ENCODE results near the gene THBS2.
A peak's percentile ranks its signal among the peaks of the same experiment; 100 is the strongest.
"Not testable (repeated sequence)": the region's sequence is repeated elsewhere in the genome, so short reads cannot be mapped to it uniquely, and the experiment has no call there.

Gene THBS2

DNA sequence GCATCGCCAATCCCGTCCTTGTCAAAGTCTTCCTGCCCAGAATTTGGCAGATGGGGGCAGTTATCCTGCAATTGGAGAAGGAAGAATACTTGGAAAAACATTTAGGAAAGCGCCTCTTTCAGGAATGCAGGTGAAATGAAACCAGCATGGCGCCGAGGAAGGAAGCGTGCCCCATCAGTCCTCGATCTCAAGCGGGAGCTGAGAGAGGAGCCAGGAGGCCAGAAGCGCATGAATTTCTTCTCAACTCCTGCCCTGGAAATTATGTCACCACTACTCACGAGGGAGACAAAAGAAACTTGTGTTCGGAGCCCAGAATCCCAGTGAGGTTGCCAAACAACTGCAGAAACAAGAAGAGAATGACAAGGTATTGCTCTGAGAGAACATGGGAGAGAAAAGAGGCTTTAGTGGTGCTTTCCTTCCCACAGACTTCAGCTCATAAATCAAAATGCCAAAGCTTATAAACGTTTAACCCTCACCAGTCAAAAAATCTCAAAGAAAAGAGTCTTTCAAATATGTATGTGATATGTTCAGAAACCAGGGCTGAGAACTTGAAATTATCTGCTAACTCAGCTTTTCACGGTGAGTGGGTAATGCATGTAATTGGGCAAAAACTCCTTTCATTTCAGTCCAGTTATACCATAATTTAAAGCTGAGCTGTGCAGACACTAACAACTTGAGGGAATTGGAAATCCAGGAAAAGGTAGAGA lies 23.9 kb downstream of the THBS2 start:
- DNase-seq, result no peak

DNA sequence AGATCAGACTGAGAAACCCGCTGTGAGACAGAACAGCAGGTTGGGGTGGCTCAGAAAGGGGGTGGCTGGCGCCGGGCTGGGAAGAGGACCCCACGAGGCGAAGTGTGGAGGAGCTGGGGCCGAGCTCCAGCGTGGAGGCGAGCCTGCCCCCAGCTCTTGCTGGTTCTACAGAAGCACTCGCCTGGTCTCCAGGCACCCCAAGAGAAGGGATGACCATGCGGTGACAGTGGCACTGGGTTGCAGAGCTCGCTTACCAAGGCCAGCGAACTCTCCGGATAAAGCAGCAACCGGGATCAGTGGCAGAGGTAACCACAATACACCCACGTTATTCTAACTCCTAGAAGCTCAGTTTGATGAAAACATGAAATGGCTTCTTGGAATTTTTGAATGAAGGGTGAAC lies 26.5 kb downstream of the THBS2 start:
- no peak for DNase-seq

DNA sequence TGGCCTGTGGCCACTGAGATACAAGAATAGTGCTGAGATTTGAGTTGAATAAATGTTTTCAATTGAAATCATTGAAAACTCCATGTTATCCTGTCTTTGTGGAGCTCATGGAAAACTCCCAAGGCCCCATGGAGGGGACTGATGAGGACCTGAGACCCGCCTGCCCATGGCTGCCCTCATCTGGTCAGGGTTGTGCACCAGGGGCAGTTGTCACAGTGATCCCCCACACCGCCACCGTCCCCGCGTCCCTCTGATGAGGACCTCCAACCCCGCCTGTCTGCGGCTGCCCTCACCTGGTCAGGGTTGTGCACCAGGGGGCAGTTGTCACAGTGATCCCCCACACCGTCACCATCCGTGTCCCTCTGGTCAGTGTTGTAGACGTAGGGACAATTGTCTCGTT lies 27.8 kb downstream of the THBS2 start:
- DNase-seq, result no peak

DNA sequence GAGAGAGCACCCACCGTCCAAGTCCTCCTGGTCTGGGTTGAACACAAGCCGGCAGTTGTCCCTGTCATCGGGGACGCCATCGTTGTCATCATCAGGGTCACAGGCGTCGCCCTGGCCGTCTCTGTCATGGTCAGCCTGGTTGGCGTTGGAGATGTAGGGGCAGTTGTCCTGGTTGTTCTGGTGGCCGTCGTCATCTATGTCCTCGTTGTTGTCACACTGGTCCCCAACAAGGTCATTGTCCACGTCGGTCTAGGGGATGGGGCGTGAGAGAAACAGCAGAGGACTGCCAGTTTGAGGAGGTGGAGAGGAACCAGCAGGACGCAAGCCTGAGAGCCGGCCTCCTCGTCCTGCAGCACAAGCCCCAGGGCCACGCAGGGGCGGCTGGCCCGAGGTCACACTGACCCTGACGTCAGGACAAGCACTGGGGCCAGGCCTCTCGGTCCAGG lies 28.5 kb downstream of the THBS2 start:
- no peak for DNase-seq

DNA sequence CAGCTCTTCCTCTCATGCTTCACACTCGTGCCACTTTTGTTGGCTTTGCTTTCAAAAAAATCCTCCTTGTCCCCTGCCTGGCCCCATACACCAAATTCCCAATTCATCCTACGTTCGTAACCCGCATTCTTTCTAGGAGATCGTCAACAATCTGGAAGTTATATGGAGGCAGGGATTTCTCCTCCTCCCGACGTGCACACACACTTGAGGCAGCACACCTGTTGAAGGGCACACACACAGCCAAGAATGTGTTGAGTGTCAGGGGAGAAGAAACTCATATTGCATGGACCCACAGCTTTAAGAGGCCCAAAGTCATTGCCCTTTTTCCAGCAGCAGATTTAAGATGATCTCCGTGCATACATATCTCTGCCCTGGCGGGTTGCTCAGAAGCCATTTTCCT lies 28.9 kb downstream of the THBS2 start:
- DNase-seq, result no peak

DNA sequence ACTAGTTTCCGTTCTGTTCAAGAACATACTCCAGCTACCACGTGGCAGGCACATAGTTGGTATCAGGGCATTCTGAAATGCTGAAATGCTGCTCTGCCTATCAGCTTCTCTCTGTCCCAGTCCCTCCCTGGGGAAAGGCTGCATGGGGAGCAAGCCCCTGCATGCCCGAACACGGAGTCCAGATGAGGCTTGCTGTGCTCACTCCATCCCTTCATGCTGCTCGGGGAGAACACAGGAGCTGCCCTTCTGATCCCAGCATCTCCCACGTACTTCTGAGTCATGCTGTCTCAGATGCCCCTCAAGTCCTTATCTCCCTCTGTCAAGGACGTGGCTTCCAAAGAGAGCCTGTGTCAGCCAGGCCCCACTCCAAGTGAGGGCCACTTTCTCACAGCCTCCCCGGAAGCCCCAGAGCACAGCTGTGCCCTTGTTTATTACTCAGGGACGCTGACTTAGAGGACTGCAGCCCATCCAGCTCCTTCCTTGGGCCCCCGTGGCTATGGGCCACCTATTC lies 29.4 kb downstream of the THBS2 start:
- no peak for DNase-seq

DNA sequence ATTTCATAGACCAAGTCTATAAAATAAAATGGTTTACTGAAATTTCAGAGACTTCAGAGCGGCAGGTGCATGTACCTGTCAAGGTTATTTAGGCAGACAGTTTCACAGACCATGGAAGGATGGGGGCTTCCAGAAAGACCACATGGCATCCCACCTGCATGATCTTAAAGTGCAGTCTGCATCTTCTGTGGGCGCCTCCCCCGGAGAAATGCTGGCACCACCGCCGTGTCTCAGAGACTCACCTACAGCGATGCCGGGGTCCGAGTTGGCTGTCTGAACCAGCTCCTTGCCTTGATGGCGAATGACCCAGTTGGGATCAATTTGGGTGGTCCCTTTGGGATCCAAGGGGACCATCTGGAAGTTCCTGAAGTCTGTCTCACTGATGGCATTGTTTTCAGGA lies 30.6 kb downstream of the THBS2 start:
- no peak for DNase-seq

DNA sequence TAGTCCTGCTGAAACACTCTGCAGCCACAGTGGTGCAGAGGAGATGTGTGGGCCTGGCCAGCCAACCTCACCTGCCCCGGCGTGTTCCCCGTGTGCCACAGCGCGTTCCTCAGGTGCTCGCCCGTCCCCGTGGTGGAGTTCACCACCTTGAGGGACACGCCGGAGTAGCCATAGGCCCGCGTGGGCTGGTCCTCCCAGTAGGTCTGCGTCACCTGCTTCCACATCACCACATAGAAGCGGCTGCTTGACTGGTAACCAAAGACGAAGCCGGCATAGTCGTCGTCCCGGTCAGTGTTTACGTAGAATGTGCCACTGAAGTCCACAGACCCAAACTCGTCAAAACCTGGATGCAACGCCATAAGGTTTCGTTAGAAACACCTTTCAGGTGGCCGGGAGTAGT lies 31.5 kb downstream of the THBS2 start:
- no peak for DNase-seq

DNA sequence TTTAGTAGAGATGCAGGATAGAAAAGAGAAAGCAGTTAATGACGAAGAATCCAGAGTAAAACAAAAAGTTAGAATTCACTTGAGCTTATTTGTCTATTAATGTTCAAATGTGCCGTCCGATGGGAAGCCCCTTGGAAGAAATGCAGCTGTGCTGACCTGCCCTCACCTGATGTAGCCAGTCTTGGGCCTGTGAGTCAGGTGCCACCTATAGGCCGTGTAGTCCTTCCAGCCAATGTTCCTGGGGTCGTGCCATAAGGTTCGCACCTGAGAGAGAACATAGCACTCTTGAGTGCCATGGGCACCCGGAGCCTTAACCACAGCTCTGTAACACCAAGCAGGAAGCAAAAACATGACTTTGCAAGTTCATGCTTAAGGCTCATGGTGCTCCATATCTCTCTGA lies 32.4 kb downstream of the THBS2 start:
- no peak for DNase-seq

DNA sequence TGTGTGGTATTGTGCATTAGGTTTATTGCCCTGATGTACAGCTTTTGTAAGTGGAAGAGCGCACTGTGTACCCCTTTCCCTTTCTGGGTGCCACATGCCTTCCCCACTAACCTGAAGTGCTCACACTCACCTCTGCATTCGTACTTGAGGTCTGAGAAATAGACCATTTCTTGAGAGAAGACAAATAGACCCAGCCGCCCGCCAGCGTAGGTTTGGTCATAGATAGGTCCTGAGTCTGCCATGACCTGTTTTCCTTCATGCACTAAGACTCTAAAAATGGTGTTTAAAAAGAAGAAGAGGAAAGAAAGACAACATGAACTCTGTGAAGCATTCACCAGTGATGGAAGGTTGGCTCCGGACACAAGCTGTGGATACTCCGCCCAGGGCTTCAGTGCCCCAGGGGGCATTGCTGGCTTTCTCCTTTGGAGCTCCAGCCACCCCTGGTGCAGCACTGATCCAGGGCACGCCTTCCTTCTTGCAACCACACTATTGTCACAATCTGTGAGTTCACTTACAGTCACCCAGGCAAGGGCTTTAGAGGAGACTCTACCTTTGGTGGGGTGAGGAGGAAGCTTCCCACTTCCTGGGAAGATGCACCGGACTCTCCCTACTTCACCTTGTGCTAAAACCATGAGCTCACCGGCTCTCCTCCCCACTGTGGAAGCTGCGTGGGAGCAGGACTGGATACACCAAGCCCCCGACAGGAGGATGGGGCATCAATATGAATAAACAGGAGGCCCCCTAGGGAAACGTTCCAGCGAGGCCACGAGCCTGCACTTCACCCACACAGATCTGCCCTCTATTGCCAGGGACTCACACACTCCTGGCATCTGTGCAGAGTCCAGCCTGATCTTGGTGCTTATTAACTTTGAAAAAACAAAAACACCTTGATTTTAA lies 33.3 kb downstream of the THBS2 start:
- no peak for DNase-seq

DNA sequence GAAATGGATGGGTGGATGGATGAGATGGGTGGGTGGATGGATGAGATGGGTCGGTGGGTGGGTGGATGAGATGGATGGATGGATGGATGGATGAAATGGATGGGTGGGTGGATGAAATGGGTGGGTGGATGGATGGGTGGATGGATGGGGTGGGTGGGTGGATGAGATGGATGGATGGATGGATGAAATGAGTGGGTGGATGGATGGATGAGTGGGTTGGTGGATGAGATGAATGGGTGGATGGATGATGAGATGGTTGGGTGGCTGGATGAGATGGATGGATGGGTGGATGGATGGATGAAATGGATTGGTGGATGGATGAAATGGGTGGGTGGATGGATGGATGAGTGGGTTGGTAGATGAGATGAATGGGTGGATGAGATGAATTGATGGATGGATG lies 35.7 kb downstream of the THBS2 start:
- DNase-seq, result no peak

DNA sequence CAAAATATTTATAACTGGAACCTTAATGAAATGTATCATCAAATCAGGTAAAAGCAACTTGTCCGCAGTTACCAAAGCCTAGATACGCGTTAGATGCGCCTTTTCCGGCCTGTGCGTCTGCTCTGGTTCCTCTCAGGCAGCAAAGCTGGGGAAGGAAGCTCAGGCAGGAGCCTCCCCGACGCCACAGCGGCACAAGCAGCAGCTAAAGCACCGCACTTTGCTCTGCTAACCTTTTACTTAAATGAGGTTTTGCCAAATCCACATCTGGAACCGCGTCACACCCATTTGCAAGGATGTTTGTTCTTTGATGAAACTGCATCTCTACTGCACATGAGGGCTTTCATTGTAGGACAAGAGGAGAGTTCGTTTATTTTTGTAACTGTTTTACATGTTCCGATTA lies 36.8 kb downstream of the THBS2 start:
- no peak for DNase-seq

DNA sequence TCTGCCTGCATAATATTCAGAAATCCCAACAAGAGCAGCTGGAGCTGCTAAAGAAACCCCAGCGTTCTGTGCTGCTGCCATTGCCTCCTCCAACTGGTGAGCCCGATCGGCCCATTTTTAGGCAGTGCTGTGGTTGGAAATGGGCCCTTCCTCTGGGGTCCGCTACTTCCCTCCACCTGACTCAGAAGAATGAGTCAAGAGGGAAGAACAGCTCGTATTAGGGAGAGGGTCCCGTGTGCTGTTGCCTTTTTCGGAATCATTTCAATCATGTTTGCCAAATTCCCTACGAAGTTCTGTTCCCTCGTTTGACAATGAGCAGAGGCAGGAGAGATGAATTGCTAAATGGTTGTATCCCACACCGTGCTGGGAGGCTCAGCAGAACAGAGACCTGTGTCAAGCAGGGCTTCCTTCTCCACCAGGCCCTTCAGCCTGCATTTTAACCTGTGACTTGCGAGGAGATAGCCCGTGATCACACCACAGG lies 38.4 kb downstream of the THBS2 start:
- no peak for DNase-seq

DNA sequence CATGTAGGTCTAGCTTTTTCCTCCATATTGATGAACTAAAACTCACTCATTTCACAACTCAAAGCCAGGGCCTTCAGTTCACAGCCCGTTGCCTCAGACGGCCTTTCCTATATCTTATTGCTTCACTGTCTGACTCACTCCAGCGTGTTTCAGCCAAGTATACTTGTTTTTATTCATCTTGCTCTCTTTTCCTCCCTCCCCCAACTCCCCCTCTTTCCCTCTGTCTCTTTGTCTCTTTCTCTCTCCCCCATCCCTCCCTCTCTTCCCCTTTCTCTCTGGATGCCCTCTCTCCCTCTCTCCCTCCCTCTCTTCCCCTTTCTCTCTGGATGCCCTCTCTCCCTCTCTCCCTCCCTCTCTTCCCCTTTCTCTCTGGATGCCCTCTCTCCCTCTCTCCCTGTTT lies 38.9 kb downstream of the THBS2 start:
- not testable (repeated sequence) for DNase-seq

DNA sequence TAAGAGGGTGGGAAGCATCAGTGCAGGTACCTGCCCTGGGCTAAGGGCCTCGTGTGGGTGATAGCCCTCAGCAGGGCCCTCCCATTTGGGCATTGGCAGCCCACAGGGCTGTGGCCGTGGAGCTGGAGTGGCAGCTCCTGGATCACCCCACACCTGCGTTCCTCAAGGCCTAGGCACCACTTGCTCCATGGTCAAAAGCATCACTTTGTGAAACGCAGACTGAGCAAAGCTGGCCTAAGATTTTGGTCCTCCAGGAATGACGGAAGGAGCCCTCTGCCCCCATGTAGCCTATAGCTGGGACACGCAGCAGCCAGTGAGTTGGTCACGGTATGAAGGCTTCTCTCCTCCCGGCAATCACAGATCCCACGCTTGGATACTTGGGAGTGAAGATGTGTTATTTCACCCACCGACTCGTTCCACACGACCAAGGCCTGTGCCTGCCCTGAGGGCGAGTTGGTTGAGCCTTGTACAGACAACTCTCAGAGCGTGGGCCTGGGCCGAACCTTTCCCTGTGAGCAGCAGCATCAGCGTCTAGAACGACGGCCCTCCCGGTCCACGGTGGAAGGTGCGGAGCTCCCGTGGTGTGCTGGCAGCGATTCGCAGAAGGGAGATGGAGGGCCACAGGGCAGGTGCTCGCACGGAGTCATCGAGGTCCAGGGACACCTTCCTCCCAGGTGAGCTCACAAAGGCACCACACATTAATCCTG lies 39.7 kb downstream of the THBS2 start:
- DNase-seq, result no peak

DNA sequence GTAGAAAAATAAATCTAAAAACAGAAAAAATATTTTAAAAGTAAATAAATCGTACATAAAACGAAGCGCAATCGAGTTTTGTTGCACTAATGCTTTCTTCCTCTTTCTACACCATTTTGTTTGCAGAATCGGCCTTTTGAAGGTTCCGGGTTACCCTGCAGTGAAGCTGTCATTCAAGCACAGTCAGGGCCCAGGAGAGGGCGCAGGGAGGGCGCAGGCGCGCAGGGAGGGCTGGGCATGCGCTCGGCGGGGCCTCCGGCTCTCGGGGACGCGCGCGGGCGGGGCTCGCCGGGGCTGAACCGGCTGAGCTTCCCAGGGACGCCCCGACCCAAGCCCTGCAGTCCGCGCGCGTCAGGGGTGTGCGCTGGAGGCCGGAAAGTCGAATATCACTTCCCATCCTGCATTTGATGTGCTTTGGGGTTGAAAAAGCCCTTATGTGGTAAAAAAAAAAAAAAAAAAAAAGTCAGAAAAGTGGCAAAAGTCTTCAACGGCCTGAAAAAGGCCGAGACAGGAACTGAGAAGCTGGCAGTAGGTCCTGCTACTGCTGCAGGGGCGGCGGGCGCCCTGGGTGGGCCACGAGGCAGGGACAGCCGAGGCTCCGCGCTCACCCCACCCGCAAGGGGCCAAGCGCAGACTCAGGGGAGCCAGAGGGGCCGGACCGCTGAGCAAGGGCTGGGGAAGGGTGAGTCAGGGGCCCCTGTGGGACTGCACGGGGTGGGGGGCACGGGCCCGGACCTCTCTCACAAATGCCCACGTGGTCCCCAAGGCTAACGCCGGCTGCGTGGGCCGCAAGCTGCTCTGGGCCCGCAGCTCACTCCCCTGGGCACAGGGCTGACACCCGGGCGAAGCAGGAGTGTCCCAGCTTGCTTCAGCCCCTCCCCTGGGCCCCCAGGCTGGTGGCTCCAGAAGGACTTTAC lies 40.5 kb downstream of the THBS2 start:
- peak; percentile 55 to 85 for DNase-seq

DNA sequence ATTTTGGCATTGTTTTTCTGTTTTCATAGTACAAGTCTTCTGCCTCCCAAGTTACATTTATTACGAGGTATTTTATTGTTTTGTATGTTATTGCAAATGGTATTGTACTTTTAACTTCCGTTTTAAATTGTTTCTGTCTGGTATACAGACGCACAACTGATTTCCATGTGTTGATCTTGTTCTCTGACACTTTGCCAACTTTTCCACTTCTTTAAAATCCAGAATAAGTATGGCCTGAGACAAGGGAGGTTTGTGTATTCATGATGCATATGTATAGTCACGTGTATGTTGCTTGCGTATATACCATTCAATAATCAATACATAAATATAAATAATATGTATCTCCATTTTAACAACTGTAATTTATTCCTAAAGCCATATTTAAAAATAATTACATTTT lies 41.2 kb downstream of the THBS2 start:
- DNase-seq, result peak in 1 of 2 donors; percentile 22

DNA sequence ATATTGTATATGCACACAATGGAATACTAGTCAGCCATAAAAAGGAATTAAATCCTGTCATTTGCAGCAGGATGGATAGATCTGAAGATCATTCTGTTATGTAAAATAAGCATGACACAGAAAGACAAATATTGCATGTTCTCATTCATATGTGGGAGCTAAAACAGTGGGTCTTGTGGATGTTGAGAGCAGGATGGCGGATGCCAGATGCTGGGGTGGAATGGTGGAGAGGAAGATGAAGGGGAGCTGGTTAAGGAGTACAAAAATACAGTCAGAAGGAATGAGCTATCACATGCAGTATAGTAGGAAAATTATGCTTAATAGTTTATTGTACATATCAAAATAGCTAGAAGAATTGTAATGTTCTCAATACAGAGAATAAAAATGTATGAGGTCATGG lies 41.8 kb downstream of the THBS2 start:
- no peak for DNase-seq

DNA sequence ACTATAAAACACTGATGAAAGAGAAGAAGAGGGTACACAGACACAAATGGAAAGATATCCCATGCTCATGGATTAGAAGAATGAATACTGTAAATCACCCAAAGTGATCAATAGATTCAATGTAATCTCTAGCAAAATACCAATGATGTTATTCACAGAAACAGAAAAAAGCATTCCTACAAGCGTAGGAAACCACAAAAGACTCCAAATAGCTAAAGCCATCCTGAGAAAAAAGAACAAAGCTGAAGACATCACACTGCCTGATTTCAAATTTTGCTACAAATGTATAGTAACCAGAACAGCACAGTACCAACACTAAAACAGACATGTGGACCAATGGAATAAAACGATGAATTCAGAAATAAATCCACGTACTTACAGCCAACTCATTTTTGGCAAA lies 43.0 kb downstream of the THBS2 start:
- DNase-seq, result no peak

DNA sequence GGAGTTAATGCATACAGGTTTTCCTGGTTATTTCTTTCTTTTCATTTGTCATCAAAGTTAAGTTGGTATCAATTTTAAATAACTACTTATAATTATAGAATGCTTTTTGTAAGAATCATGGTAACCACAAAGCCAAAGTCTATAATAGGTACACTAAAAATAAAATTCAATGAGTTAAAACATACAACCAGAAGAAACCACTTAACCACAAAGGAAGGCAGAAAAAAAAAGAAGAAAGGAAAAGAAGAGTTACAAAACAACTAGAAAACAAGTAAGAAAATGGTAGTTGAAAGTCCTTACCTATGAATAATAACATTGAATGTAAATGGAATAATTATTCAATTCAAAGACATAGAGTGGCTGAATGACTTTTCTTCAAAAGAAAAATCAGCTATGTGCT lies 45.6 kb downstream of the THBS2 start:
- no peak for DNase-seq

DNA sequence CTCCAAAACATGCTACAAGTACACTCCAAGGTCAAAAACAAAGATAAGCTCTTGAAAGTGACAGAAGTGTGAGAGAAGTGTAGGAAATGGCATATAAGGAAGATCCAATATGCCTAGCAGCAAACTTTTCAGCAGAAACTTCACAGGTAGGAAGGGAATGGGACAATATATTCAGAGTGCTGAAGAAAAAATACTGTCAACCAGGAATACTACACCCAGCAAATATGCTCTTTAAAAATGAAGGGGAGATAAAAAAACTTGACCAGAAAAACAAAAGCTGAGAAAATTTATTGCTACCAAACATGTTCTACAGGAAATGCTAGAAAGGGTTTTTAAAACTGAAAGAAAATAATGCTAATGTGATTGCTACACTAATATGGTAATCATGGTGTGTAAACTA lies 46.2 kb downstream of the THBS2 start:
- DNase-seq, result no peak

Data from bone marrow (tissue), 2 donors.